D721Med (cell line): Measurements from ENCODE around the gene PSKH1.

Source experiments
- DNase-seq: peaks from one replicate; pipeline ENCODE4 v3.0.0; 2011; ENCODE audit warnings: low spot score; ENCODE audit not compliant: insufficient read length
- FAIRE-seq: peaks from 2 replicates; lab custom pipeline; 2011; peaks lifted over from hg19 to GRCh38; lab: Jason Lieb, UNC
- CTCF ChIP-seq: IDR thresholded peaks from 2 replicates; pipeline ENCODE4 v1.5.1; 2012; ENCODE audit warnings: mild to moderate bottlenecking, control low read depth; ENCODE audit not compliant: insufficient read depth; ENCODE audit errors: missing control alignments

PSKH1 gene

DNA sequence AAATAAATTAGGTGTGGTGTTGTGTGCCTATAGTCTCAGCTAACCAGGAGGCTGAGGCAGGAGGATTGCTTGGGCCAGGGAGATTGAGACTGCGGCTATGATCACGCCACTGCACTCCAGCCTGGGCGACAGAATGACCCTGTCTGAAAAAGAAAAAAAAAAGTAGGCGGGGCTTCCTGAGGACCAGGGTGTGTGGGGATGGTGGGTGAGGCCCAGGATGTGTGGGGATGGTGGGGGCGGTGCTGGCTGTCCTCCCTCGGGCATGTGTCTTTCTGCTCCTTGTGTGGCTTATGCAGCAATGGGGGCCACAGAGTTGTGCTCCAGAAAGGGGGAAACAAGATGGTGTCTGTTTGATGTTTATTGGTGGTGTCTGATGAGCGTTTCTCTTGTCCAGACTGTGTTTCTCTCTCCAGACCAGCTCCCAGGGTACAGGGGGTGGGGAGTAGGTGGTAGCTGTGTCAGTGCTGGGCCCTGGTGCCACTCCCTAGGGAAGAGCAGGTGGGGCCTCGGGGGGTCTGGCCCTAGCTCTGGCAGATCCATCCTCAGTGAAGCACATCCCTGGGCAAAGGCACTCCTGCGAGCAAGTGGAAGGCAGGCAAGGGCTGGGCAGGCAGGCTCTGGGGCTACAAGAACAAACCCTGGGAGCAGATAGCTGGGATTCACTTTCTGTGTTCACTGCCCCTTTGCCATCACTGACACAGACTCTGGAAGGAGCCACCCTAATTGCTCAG lies 48.6 kb downstream of the PSKH1 start:
- DNase-seq = no peak
- no peak for TF ChIP-seq CTCF
- no peak for FAIRE-seq

- no peak for FAIRE-seq
- peak; percentile 58 for TF ChIP-seq CTCF
Observed at GRCh38 chr16:67942200-67942509, 49.1 kb downstream of the PSKH1 start.

GRCh38 chr16:67942510-67943255 lies 49.6 kb downstream of the PSKH1 start:
- no peak for TF ChIP-seq CTCF
- no peak for FAIRE-seq
- no peak for DNase-seq

More at GRCh38 chr16:67942200-67942509, 49.1 kb downstream of the PSKH1 start:
- no peak for DNase-seq

- no peak for DNase-seq
- FAIRE-seq = no peak
- TF ChIP-seq CTCF = no peak
Observed at GRCh38 chr16:67943256-67943618, 50.2 kb downstream of the PSKH1 start.

DNA sequence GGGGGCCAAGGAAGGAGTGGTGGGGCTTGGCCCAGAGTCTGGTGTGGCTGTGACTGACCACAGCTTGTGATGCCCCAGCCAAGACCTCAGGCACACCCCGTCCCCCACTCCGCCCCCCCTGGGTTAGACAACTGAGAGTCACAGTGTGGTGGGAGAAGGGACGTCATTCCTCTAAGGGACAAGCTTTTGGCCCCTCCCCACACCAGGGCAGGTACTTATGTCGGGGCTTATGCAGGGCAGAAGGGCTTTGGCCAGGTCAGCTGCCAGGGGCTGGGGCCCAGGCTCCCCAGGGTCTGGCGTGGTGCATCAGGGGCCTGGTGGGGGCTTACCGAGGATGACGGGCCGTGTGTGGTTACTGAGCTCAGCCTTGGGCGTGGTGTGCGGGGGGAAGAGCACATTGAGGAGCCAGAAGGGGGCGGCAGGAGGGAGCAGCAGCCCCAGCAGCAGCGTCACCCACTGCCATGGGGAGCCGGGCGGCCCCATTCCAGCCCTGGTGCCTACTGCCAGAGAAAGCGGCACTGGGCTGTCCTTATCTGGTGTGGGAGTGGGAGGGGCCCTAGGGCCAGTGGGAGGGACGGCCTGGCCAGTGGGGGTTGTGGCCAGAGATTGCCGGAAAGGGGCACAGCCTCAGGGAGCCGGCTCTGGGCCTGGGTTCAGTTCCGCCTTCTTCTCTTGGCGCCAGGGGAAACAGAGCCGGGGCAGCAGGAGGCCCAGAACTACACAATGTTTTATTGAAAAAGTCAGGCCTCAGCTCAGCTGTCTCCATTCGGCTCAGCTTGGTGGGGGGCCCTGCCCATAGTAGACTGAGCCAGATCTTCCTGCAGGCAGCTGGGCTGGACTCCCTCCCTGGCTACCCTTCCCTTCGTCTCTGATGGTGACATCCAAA lies 50.8 kb downstream of the PSKH1 start, which contains the start of gene LCAT:
Gene LCAT (minus strand): TSS at position 502 of the 886 bp plus-strand sequence. CDS start 19 bp downstream, at position 483.
- FAIRE-seq (no peak), DNase-seq (no peak)
- no peak for TF ChIP-seq CTCF

DNA sequence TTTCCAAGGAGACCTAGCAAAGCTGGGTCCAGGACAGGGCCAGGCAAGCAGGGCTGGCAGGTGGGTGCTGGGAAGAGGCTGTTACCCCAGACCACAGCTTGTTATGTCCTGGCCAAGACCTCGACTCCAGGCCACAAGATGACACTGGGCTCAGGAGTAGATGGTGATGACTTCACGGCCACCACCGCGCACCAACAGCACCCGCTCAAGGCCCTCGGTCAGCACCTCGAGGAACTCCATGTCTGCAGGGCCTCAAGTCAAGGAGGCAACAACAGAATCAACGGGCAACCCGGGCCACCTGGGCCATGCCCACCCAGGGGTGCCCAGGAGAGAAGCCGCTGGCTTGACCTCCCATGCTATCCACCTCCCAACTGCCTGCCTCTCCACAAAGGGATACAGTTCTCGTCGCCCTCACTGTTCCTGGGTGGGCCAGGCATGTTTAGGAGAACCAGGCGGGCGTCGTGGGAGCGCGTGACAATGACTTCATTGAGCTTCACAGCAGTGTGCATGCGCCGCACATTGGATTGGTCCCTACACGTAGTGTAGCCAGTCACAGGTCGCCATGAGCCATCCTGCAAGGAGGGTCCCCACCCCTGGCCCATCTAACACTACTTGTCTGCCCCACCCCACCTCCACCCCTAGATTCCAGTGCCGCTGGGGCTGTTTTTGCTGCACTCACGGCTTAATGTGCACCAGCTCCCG lies 51.8 kb downstream of the PSKH1 start:
- FAIRE-seq (no peak), DNase-seq (no peak)
- TF ChIP-seq CTCF = no peak
